RWPE2 (cell line): ENCODE results near the gene NPHP4.

Source experiments
- ATAC-seq: fragments of 200-7000 bp; cut with Tn5 transposase; 3 replicates; pipeline ENCODE4 v1.9.1; 2021; ENCODE audit warnings: low read depth
- DNase-seq: peaks from one replicate; pipeline ENCODE4 v3.0.0-alpha.2; 2020; ENCODE audit warnings: low spot score
- H3K27ac ChIP-seq: fragments of 450-650 bp; 2 replicates; pipeline ENCODE4 v1.5.1; 2017; ENCODE audit warnings: mild to moderate bottlenecking; ENCODE audit not compliant: poor library complexity, severe bottlenecking
- H3K27me3 ChIP-seq: fragments of 250-450 bp; sonication (Bioruptor Pico); 2 replicates; pipeline ENCODE4 v1.5.1; 2021; ENCODE audit warnings: mild to moderate bottlenecking, moderate library complexity; ENCODE audit not compliant: insufficient read depth, poor library complexity, severe bottlenecking
- H3K36me3 ChIP-seq: fragments of 250-450 bp; sonication (Bioruptor Pico); 2 replicates; pipeline ENCODE4 v1.5.1; 2020; ENCODE audit warnings: low read depth, mild to moderate bottlenecking, moderate library complexity
- H3K4me1 ChIP-seq: fragments of 250-450 bp; sonication (Bioruptor Pico); 2 replicates; pipeline ENCODE4 v1.5.1; 2021; ENCODE audit warnings: mild to moderate bottlenecking, moderate library complexity; ENCODE audit not compliant: insufficient read depth, poor library complexity, severe bottlenecking
- H3K4me3 ChIP-seq: fragments of 250-450 bp; sonication (Bioruptor Pico); 2 replicates; pipeline ENCODE4 v1.5.1; 2021; ENCODE audit warnings: mild to moderate bottlenecking, moderate library complexity; ENCODE audit not compliant: severe bottlenecking
- H3K9me3 ChIP-seq: fragments of 250-450 bp; sonication (Bioruptor Pico); 2 replicates; pipeline ENCODE4 v1.5.1; 2021; ENCODE audit warnings: mild to moderate bottlenecking, moderate library complexity; ENCODE audit not compliant: severe bottlenecking
- TF ChIP-seq, protein P1 (sequence below): fragments of 450-650 bp; IDR thresholded peaks from one replicate; pipeline ENCODE4 v1.5.1; 2017; ENCODE audit warnings: mild to moderate bottlenecking, moderate library complexity; ENCODE audit not compliant: poor library complexity, severe bottlenecking

NPHP4 gene

GRCh38 chr1:5992026-5992813, at the start of gene NPHP4:
TSS of gene NPHP4 (minus strand) at chr1:5992425. CDS start at chr1:5986289, 6,136 bp downstream.
- no peaks in the 10 kb centered on the region for H3K9me3 ChIP-seq
- H3K4me3 ChIP-seq, result peak within 1 kb of the TSS; percentile 54
- peak; percentile 96 for ATAC-seq
- peak; percentile 99 for DNase-seq
- H3K36me3 ChIP-seq, result no peaks in the 10 kb centered on the region
- TF ChIP-seq, protein P1, sequence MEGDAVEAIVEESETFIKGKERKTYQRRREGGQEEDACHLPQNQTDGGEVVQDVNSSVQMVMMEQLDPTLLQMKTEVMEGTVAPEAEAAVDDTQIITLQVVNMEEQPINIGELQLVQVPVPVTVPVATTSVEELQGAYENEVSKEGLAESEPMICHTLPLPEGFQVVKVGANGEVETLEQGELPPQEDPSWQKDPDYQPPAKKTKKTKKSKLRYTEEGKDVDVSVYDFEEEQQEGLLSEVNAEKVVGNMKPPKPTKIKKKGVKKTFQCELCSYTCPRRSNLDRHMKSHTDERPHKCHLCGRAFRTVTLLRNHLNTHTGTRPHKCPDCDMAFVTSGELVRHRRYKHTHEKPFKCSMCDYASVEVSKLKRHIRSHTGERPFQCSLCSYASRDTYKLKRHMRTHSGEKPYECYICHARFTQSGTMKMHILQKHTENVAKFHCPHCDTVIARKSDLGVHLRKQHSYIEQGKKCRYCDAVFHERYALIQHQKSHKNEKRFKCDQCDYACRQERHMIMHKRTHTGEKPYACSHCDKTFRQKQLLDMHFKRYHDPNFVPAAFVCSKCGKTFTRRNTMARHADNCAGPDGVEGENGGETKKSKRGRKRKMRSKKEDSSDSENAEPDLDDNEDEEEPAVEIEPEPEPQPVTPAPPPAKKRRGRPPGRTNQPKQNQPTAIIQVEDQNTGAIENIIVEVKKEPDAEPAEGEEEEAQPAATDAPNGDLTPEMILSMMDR, result peak; percentile 13
- H3K4me1 ChIP-seq, result peaks cover 5% of the 10 kb centered on the region
- H3K27me3 ChIP-seq, result no peaks in the 10 kb centered on the region
- H3K27ac ChIP-seq, result peak within 1 kb of the TSS; percentile 44

DNA sequence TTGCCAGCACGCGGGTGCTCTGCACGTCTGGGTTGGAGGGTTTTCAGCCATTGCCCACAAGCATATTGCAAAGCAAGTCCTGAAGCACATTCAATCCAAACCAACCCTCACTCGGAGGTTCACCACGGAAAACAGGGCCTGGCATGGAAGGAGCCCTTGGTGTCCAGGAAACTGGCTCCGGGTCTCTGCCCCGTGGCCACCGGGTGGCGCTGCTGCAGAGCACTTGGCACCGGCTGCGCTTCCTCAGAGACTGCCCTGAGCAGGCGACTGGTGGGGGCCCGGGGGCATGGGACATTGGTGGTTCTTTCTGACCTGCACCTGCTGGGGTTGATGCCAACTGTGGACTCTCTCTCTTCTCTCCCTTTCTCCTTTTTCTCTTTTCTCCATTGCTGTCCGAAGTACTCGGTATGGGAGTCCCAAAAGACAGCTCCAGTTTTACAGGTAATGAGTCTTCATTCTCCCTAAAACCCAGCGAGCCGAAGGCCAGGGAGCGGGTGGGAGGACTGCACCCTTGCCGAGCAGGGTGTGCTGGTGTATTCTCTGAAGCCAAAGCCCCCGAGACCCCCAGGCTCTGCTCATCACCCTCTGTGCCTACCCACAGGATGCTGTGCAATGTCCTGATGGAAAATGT, 49.3 kb upstream of the NPHP4 start:
- H3K36me3 ChIP-seq, result no peaks in the 10 kb centered on the region
- DNase-seq (no peak), ATAC-seq (0 out of 3 replicates have a peak, but pooled peaks have one; percentile 34)

DNA sequence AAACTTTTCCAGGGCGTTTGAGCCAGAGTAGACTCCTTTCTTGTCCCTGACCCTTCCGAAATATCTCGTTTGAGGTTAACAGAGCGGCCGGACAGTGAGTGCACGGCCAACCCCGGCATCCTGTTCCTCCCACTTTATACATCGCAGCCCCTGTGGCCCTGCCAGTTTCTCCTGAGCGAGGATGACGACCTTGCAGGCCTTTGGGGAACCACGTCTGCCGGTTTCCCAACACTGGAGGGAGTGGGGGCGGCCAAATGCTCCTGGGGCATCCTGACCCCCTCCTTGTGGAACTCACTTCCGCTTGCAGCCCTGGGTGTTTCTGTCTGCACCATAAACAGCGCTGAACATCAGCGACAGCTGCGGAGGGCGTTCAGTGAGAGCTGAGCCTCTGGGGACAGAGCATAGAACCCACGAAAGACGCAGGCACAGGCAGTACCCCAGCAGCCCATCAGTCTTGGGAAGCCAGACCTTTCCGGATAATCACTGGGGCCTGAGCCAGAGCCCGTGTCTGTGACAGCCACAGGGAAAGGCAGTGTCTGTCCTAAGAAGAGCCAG, 48.7 kb upstream of the NPHP4 start:
- no peak for DNase-seq
- H3K36me3 ChIP-seq, result no peaks in the 10 kb centered on the region
- no peaks in the 10 kb centered on the region for H3K9me3 ChIP-seq
- no peaks in the 10 kb centered on the region for H3K4me1 ChIP-seq
- H3K27ac ChIP-seq, result no peak overlapping the region
- no peak for ATAC-seq
- H3K27me3 ChIP-seq, result no peaks in the 10 kb centered on the region
- H3K4me3 ChIP-seq, result no peak overlapping the region
- TF ChIP-seq, protein P1, result no peak

More for the DNA sequence above, 49.3 kb upstream of the NPHP4 start:
- Histone ChIP-seq H3K4me1 (no peaks in the 10 kb centered on the region), H3K27ac (no peak overlapping the region), H3K9me3 (no peaks in the 10 kb centered on the region), H3K27me3 (no peaks in the 10 kb centered on the region), H3K4me3 (no peak overlapping the region)
- TF ChIP-seq, protein P1, result peak; percentile 45

DNA sequence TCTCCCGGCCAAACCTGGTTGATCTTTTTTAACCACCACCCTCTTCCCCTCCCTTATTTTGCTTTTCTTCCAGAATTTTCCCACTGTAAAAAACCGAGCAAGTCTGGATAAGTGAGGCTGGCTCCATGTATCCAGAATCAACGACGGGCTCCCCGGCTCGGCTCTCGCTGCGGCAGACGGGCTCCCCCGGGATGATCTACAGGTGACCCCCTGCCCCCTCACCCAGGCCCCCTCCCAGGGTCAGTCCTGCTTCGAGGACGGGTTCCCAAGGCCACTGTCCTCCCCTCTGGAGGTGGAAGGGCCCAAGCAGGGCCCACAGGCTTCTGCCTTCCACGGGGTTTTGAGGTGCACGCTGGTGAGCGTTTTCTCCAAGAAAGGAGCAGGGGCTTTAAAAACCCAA, 48.2 kb upstream of the NPHP4 start:
- H3K9me3 ChIP-seq, result no peaks in the 10 kb centered on the region
- ATAC-seq (no peak), DNase-seq (no peak)
- H3K4me3 ChIP-seq, result no peak overlapping the region
- H3K4me1 ChIP-seq, result no peaks in the 10 kb centered on the region
- H3K36me3 ChIP-seq, result no peaks in the 10 kb centered on the region
- TF ChIP-seq, protein P1, result no peak
- H3K27ac ChIP-seq, result no peak overlapping the region
- H3K27me3 ChIP-seq, result no peaks in the 10 kb centered on the region
